OCI-LY3 (cell line): ENCODE measurements around the gene GJB2.

Source experiments
- H2AFZ ChIP-seq: fragments of 200-600, 300-600 bp; shearing (Covaris generic); 2 replicates; pipeline ENCODE4 v1.6.0; 2014; ENCODE audit warnings: antibody characterized with exemption, low read depth, low read length
- H3K27ac ChIP-seq: fragments of 200-600, 300-600 bp; sonication (generic); 2 replicates; pipeline ENCODE4 v1.5.1; 2014; ENCODE audit warnings: mild to moderate bottlenecking, low read length, moderate library complexity, mixed read lengths
- H3K27me3 ChIP-seq: fragments of 200-600, 300-600 bp; sonication (generic); 2 replicates; pipeline ENCODE4 v1.6.1; 2014; ENCODE audit warnings: low read depth, low read length, mixed read lengths
- H3K36me3 ChIP-seq: fragments of 200-600, 300-600 bp; sonication (generic); replicated peaks from 2 replicates; pipeline ENCODE3; 2014; ENCODE audit warnings: low read depth, low read length, mixed read lengths
- H3K4me1 ChIP-seq: fragments of 300-600, 200-600 bp; sonication (generic); 2 replicates; pipeline ENCODE4 v1.6.1; 2014; ENCODE audit warnings: low read length, mixed read lengths
- H3K4me2 ChIP-seq: fragments of 200-600, 300-600 bp; sonication (generic); 2 replicates; pipeline ENCODE4 v1.6.1; 2014; ENCODE audit warnings: low read length, mixed read lengths
- H3K4me3 ChIP-seq: fragments of 300-600, 200-600 bp; sonication (generic); 2 replicates; pipeline ENCODE4 v1.5.1; 2014; ENCODE audit warnings: antibody characterized with exemption, mild to moderate bottlenecking, low read length, moderate library complexity
- H3K79me2 ChIP-seq: fragments of 300-600, 200-600 bp; shearing (Covaris generic); 2 replicates; pipeline ENCODE4 v1.6.1; 2014; ENCODE audit warnings: mild to moderate bottlenecking, low read length, mixed read lengths
- H3K9ac ChIP-seq: fragments of 300-600, 200-600 bp; shearing (Covaris generic); 2 replicates; pipeline ENCODE4 v1.6.0; 2014; ENCODE audit warnings: mild to moderate bottlenecking, low read length, moderate library complexity
- H3K9me3 ChIP-seq: fragments of 200-600, 300-600 bp; shearing (Covaris generic); 2 replicates; pipeline ENCODE4 v1.6.1; 2014; ENCODE audit warnings: low read length, mixed read lengths; ENCODE audit not compliant: insufficient read depth
- H4K20me1 ChIP-seq: fragments of 200-600, 300-600 bp; sonication (generic); 2 replicates; pipeline ENCODE4 v1.6.1; 2016; ENCODE audit warnings: low read length, mixed read lengths; ENCODE audit not compliant: insufficient read depth
- CTCF ChIP-seq: fragments of 200-600, 300-600 bp; sonication (generic); IDR thresholded peaks from 2 replicates; pipeline ENCODE4 v1.5.1; 2014; ENCODE audit warnings: antibody characterized with exemption, low read length, low read depth
- EZH2phosphoT487 ChIP-seq: fragments of 200-600 bp; shearing (Covaris generic); IDR thresholded peaks from 2 replicates; pipeline ENCODE4 v1.6.1; 2018; ENCODE audit warnings: antibody characterized with exemption, mixed run types, low read depth

GJB2 gene

GRCh38 chr13:20160306-20161274 is 32.1 kb downstream of the GJB2 start, which contains the start of gene GJA3:
Gene GJA3, minus strand, starts transcription at chr13:20161052. Its CDS starts 17,764 bp downstream, at chr13:20143288.
- H3K4me2 ChIP-seq = peak within 1 kb of the TSS; percentile 76
- H2AFZ ChIP-seq = peak within 1 kb of the TSS; percentile 66; the same call in 1 of the 2 replicates
- H3K27ac ChIP-seq = no peak within 1 kb of the TSS
- TF ChIP-seq CTCF = no peak
- no peak for TF ChIP-seq EZH2phosphoT487
- H3K9me3 ChIP-seq = no peaks in the 10 kb centered on the region
- no peaks in the 10 kb centered on the region for H3K79me2 ChIP-seq
- H3K36me3 ChIP-seq = no peaks in the 10 kb centered on the region
- peak within 1 kb of the TSS; percentile 77 for H3K4me3 ChIP-seq
- peaks cover 45% of the 10 kb centered on the region for H3K27me3 ChIP-seq
- H3K4me1 ChIP-seq = peaks cover 9% of the 10 kb centered on the region
- 0 out of 2 replicates have a peak within 1 kb of the TSS, but pooled peaks have one; percentile 20 for H3K9ac ChIP-seq
- H4K20me1 ChIP-seq = no peaks in the 10 kb centered on the region

GRCh38 chr13:20159646-20160305 is 33.0 kb downstream of the GJB2 start:
- Histone ChIP-seq H3K9ac (no peak overlapping the region), H4K20me1 (no peaks in the 10 kb centered on the region), H3K27ac (no peak overlapping the region), H3K4me3 (peak overlapping the region; percentile 77; the same call in 1 of the 2 replicates), H3K79me2 (no peaks in the 10 kb centered on the region), H3K27me3 (peaks cover 40% of the 10 kb centered on the region), H3K9me3 (no peaks in the 10 kb centered on the region), H3K4me2 (peak overlapping the region; percentile 76), H2AFZ (no peak overlapping the region), H3K4me1 (peaks cover 9% of the 10 kb centered on the region), H3K36me3 (no peaks in the 10 kb centered on the region)
- peak; percentile 46; the same call in 1 of the 2 replicates for TF ChIP-seq EZH2phosphoT487
- TF ChIP-seq CTCF = no peak

- Histone ChIP-seq H3K4me2 (no peak overlapping the region), H3K27me3 (peaks cover 40% of the 10 kb centered on the region), H2AFZ (no peak overlapping the region), H3K79me2 (no peaks in the 10 kb centered on the region), H3K9ac (no peak overlapping the region), H3K4me1 (no peaks in the 10 kb centered on the region), H4K20me1 (no peaks in the 10 kb centered on the region), H3K9me3 (no peaks in the 10 kb centered on the region), H3K36me3 (no peaks in the 10 kb centered on the region), H3K4me3 (no peak overlapping the region), H3K27ac (no peak overlapping the region)
- TF ChIP-seq EZH2phosphoT487 (no peak), CTCF (no peak)
Measured at GRCh38 chr13:20157151-20157796, 35.5 kb downstream of the GJB2 start.
